HG03565 (cell line): Measurements from ENCODE around the gene ASNSD1.

Experiments used
- ATAC-seq: cut with Tn5 transposase; IDR thresholded peaks from one replicate; pipeline ENCODE4 v1.9.1; 2021; ENCODE audit warnings: mild to moderate bottlenecking, moderate library complexity; ENCODE audit not compliant: unreplicated experiment

The ASNSD1 gene

GRCh38 chr2:189661148-189661956 lies at the start of gene ASNSD1:
ASNSD1 (plus strand) TSS chr2:189661459; CDS start chr2:189666133, 4,674 bp downstream.
- peak; percentile 95 for ATAC-seq

- no peak for ATAC-seq
Measured at GRCh38 chr2:189613077-189613636, 48.1 kb upstream of the ASNSD1 start.

- ATAC-seq: no peak
Measured at GRCh38 chr2:189613650-189614420, 47.4 kb upstream of the ASNSD1 start.

GRCh38 chr2:189614585-189614984 lies 46.7 kb upstream of the ASNSD1 start:
- no peak for ATAC-seq

- no peak for ATAC-seq
Measured at GRCh38 chr2:189618197-189618596, 43.1 kb upstream of the ASNSD1 start.

- ATAC-seq: no peak
Measured at GRCh38 chr2:189621781-189622180, 39.5 kb upstream of the ASNSD1 start.

GRCh38 chr2:189623049-189623448 lies 38.2 kb upstream of the ASNSD1 start:
- ATAC-seq: no peak

GRCh38 chr2:189624648-189625355 lies 36.5 kb upstream of the ASNSD1 start:
- no peak for ATAC-seq

GRCh38 chr2:189625636-189626035 lies 35.6 kb upstream of the ASNSD1 start:
- no peak for ATAC-seq

- ATAC-seq: no peak
Measured at GRCh38 chr2:189627789-189628188, 33.5 kb upstream of the ASNSD1 start.

- no peak for ATAC-seq
Measured at GRCh38 chr2:189628817-189629530, 32.3 kb upstream of the ASNSD1 start.

GRCh38 chr2:189629531-189630453 lies 31.5 kb upstream of the ASNSD1 start:
- ATAC-seq: no peak

GRCh38 chr2:189631849-189632248 lies 29.4 kb upstream of the ASNSD1 start:
- no peak for ATAC-seq

- no peak for ATAC-seq
Measured at GRCh38 chr2:189633392-189633811, 27.9 kb upstream of the ASNSD1 start.

GRCh38 chr2:189635353-189635752 lies 25.9 kb upstream of the ASNSD1 start:
- ATAC-seq: no peak

- no peak for ATAC-seq
Measured at GRCh38 chr2:189638301-189639006, 22.8 kb upstream of the ASNSD1 start.

GRCh38 chr2:189639007-189639609 lies 22.2 kb upstream of the ASNSD1 start:
- no peak for ATAC-seq

- no peak for ATAC-seq
Measured at GRCh38 chr2:189641002-189641401, 20.3 kb upstream of the ASNSD1 start.
